ENCODE results near the gene TPO. TPM values are rescaled to one million over a fixed set of nuclear protein-coding genes. Genes with fewer than 3 reads are reported as not detected.

Gene TPO
- total RNA-seq = not detected in 2 replicates
- 0.18 and 0.37 TPM in 2 replicates for polyA plus RNA-seq

DNA sequence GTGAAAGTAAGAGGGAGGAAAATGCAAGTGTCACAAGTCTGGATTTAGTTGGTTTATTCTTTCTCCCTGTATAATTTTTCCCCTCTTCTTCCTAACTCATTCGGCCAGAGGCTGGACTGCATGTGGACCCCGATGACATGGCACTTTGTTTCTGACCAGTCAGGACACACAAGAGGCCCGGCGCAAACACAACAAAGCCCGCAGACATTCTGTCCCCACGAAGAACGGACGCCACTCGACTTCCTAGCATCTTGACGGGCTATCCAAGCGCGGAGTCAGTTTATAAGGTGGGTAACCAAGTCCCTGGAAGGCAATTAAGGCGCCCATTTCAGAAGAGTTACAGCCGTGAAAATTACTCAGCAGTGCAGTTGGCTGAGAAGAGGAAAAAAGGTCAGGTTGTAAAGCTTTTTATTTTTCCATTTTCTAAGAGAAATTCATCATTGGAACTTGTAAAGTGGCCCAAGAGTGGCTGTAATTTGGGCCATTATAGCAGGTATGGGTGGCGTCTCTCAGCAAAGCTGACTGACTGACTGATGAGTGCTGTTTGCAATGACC, at the start of gene TPO:
Gene TPO (plus strand): TSS at position 308 of the 555 bp plus-strand sequence. CDS start 946 bp downstream, outside the sequence.
- H3K36me3 ChIP-seq (replicated peaks; ENCODE audit: insufficient read depth, low read depth) = no peaks in the 10 kb centered on the region
- no peak for TF ChIP-seq EZH2 (IDR thresholded peaks at IDR 0.05; ENCODE audit: borderline replicate concordance)
- TF ChIP-seq EZH2phosphoT487 (IDR thresholded peaks at IDR 0.05; ENCODE audit: low read depth, severe bottlenecking, unreplicated experiment) = no peak
- TF ChIP-seq, protein P1, sequence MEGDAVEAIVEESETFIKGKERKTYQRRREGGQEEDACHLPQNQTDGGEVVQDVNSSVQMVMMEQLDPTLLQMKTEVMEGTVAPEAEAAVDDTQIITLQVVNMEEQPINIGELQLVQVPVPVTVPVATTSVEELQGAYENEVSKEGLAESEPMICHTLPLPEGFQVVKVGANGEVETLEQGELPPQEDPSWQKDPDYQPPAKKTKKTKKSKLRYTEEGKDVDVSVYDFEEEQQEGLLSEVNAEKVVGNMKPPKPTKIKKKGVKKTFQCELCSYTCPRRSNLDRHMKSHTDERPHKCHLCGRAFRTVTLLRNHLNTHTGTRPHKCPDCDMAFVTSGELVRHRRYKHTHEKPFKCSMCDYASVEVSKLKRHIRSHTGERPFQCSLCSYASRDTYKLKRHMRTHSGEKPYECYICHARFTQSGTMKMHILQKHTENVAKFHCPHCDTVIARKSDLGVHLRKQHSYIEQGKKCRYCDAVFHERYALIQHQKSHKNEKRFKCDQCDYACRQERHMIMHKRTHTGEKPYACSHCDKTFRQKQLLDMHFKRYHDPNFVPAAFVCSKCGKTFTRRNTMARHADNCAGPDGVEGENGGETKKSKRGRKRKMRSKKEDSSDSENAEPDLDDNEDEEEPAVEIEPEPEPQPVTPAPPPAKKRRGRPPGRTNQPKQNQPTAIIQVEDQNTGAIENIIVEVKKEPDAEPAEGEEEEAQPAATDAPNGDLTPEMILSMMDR (IDR thresholded peaks at IDR 0.05; ENCODE audit: poor library complexity) = no peak
- 82% methylated on average over 15 of the region's 15 CpGs for WGBS (ENCODE audit: low lambda C conversion rate, missing lambda C conversion rate)
- no peak for DNase-seq (ENCODE audit: low spot score)
- H3K27me3 ChIP-seq = no peaks in the 10 kb centered on the region
- H4K20me1 ChIP-seq (ENCODE audit: insufficient read depth, poor library complexity, severe bottlenecking) = no peaks in the 10 kb centered on the region
- H3K27ac ChIP-seq = no peak within 1 kb of the TSS
- H3K4me3 ChIP-seq = no peak within 1 kb of the TSS
- H3K9me2 ChIP-seq (replicated peaks; ENCODE audit: insufficient read depth) = no peaks in the 10 kb centered on the region
- H3K9me3 ChIP-seq (ENCODE audit: low read depth) = no peaks in the 10 kb centered on the region
- H2AFZ ChIP-seq = no peak within 1 kb of the TSS
- H3K4me2 ChIP-seq = no peak within 1 kb of the TSS
- H3K79me2 ChIP-seq = no peaks in the 10 kb centered on the region
- H3K4me1 ChIP-seq (ENCODE audit: insufficient read depth) = no peaks in the 10 kb centered on the region

GRCh38 chr2:1366546-1367134, 46.6 kb upstream of the TPO start:
- Histone ChIP-seq H3K79me2 (no peaks in the 10 kb centered on the region), H3K4me2 (no peak overlapping the region), H3K27me3 (no peaks in the 10 kb centered on the region), H4K20me1 (ENCODE audit: insufficient read depth, poor library complexity, severe bottlenecking) (no peaks in the 10 kb centered on the region), H3K27ac (no peak overlapping the region), H3K36me3 (replicated peaks; ENCODE audit: insufficient read depth, low read depth) (no peaks in the 10 kb centered on the region), H2AFZ (no peak overlapping the region), H3K4me1 (ENCODE audit: insufficient read depth) (no peaks in the 10 kb centered on the region), H3K9me3 (ENCODE audit: low read depth) (no peaks in the 10 kb centered on the region), H3K9me2 (replicated peaks; ENCODE audit: insufficient read depth) (no peaks in the 10 kb centered on the region), H3K4me3 (no peak overlapping the region)
- TF ChIP-seq, protein P1 (IDR thresholded peaks at IDR 0.05; ENCODE audit: poor library complexity) = no peak
- TF ChIP-seq EZH2 (IDR thresholded peaks at IDR 0.05; ENCODE audit: borderline replicate concordance) = no peak
- no peak for TF ChIP-seq EZH2phosphoT487 (IDR thresholded peaks at IDR 0.05; ENCODE audit: low read depth, severe bottlenecking, unreplicated experiment)
- DNase-seq (ENCODE audit: low spot score) = no peak
- 91% methylated on average over 20 of the region's 20 CpGs for WGBS (ENCODE audit: low lambda C conversion rate, missing lambda C conversion rate)

- Histone ChIP-seq H3K4me2 (no peak overlapping the region), H3K27ac (no peak overlapping the region), H3K4me3 (no peak overlapping the region), H2AFZ (no peak overlapping the region), H3K9me2 (replicated peaks; ENCODE audit: insufficient read depth) (no peaks in the 10 kb centered on the region), H4K20me1 (ENCODE audit: insufficient read depth, poor library complexity, severe bottlenecking) (no peaks in the 10 kb centered on the region), H3K36me3 (replicated peaks; ENCODE audit: insufficient read depth, low read depth) (no peaks in the 10 kb centered on the region), H3K27me3 (no peaks in the 10 kb centered on the region), H3K9me3 (ENCODE audit: low read depth) (no peaks in the 10 kb centered on the region), H3K79me2 (no peaks in the 10 kb centered on the region), H3K4me1 (ENCODE audit: insufficient read depth) (no peaks in the 10 kb centered on the region)
- WGBS (ENCODE audit: low lambda C conversion rate, missing lambda C conversion rate) = 83% methylated on average over 9 of the region's 9 CpGs
- TF ChIP-seq, protein P1 (IDR thresholded peaks at IDR 0.05; ENCODE audit: poor library complexity) = no peak
- no peak for TF ChIP-seq EZH2phosphoT487 (IDR thresholded peaks at IDR 0.05; ENCODE audit: low read depth, severe bottlenecking, unreplicated experiment)
- no peak for TF ChIP-seq EZH2 (IDR thresholded peaks at IDR 0.05; ENCODE audit: borderline replicate concordance)
- no peak for DNase-seq (ENCODE audit: low spot score)
These were observed 45.7 kb upstream of the TPO start for GRCh38 chr2:1367601-1368000.

Data from hepatocyte (in vitro differentiated cells).